OCI-LY7 (cell line): ENCODE measurements around the gene DAB2IP. TPM values are rescaled to one million over a fixed set of nuclear protein-coding genes. Genes with fewer than 3 reads are reported as not detected.

ENCODE experiments used
- BruUV-seq: library from RNA; stranded (reverse); fragments of 400-500 nt; replicated peaks from 2 replicates; lab custom pipeline; 2021; lab: Mats Ljungman, UMichigan
- CTCF ChIA-PET: fragments of 300-600 bp; sonication (Branson Sonifier 250); formaldehyde crosslinking; loops from one replicate; lab custom pipeline; 2022; ENCODE audit warnings: antibody characterized with exemption; ENCODE audit not compliant: unreplicated experiment; lab: Charles Lee
- POLR2A ChIA-PET: fragments of 300-600 bp; sonication (Branson Sonifier 250); formaldehyde crosslinking; loops from one replicate; lab custom pipeline; 2022; ENCODE audit warnings: antibody characterized with exemption; lab: Charles Lee
- DNase-seq: peaks from one replicate; pipeline ENCODE4 v3.0.0-alpha.2; 2015; ENCODE audit warnings: low spot score
- H2AFZ ChIP-seq: fragments of 200-600 bp; sonication (generic), shearing (Covaris generic); 2 replicates; pipeline ENCODE4 v1.6.1; 2014; ENCODE audit warnings: mild to moderate bottlenecking, antibody characterized with exemption, low read length, moderate library complexity
- H3K27ac ChIP-seq: fragments of 200-600 bp; sonication (generic); 2 replicates; pipeline ENCODE4 v1.5.1; 2014; ENCODE audit warnings: mixed run types, low read depth, mild to moderate bottlenecking, moderate library complexity, low read length, inconsistent platforms; ENCODE audit not compliant: poor library complexity, severe bottlenecking
- H3K36me3 ChIP-seq: fragments of 200-600 bp; sonication (generic); 2 replicates; pipeline ENCODE4 v1.6.1; 2014; ENCODE audit warnings: mild to moderate bottlenecking, antibody characterized with exemption, low read length, moderate library complexity, mixed read lengths; ENCODE audit not compliant: insufficient read depth
- H3K4me1 ChIP-seq: fragments of 200-600 bp; sonication (generic); 2 replicates; pipeline ENCODE4 v1.5.1; 2014; ENCODE audit warnings: mild to moderate bottlenecking, low read length; ENCODE audit not compliant: insufficient read depth, poor library complexity, severe bottlenecking
- H3K4me2 ChIP-seq: fragments of 200-600 bp; sonication (generic); 2 replicates; pipeline ENCODE4 v1.6.1; 2014; ENCODE audit warnings: mild to moderate bottlenecking, low read length
- H3K4me3 ChIP-seq: fragments of 200-600 bp; sonication (generic); 2 replicates; pipeline ENCODE4 v1.5.1; 2014; ENCODE audit warnings: mild to moderate bottlenecking, low read depth, low read length; ENCODE audit not compliant: poor library complexity, severe bottlenecking
- H3K79me2 ChIP-seq: fragments of 200-600 bp; sonication (generic); 2 replicates; pipeline ENCODE4 v1.6.1; 2016; ENCODE audit warnings: low read depth, mild to moderate bottlenecking, low read length, moderate library complexity, mixed read lengths; ENCODE audit not compliant: insufficient read depth
- H3K9me2 ChIP-seq: fragments of 200-600 bp; sonication (generic); 2 replicates; pipeline ENCODE4 v1.6.1; 2016; ENCODE audit warnings: mild to moderate bottlenecking, low read length, mixed read lengths; ENCODE audit not compliant: insufficient read depth
- H3K9me3 ChIP-seq: fragments of 200-600 bp; sonication (generic); 2 replicates; pipeline ENCODE4 v1.6.1; 2014; ENCODE audit warnings: mild to moderate bottlenecking, mixed run types, low read length, mixed read lengths
- H4K20me1 ChIP-seq: fragments of 200-600 bp; sonication (generic); 2 replicates; pipeline ENCODE4 v1.6.1; 2014; ENCODE audit warnings: mild to moderate bottlenecking, antibody characterized with exemption, low read length, moderate library complexity, mixed read lengths; ENCODE audit not compliant: insufficient read depth
- CTCF ChIP-seq: fragments of 200-600 bp; sonication (generic); conservative IDR thresholded peaks from 2 replicates; pipeline ENCODE4 v1.5.1; 2014; ENCODE audit warnings: mild to moderate bottlenecking, antibody characterized with exemption, low read length, moderate library complexity, mixed read lengths
- EZH2phosphoT487 ChIP-seq: fragments of 200-600 bp; sonication (generic); IDR thresholded peaks from 2 replicates; pipeline ENCODE4 v1.6.1; 2018; ENCODE audit warnings: low read depth, borderline replicate concordance, mild to moderate bottlenecking, mixed run types, antibody characterized with exemption, low read length, moderate library complexity, mixed read lengths
- intact Hi-C: fragments of 100-400 bp; cut with micrococcal nuclease; formaldehyde crosslinking; loops from one replicate; pipeline ENCODE4 v1.10.0; 2022; ENCODE audit not compliant: unreplicated experiment
- total RNA-seq, 2 experiments: library from RNA; depleted of rRNA in 1 of 2; stranded (reverse); fragments of >200 nt in 1 of 2; shearing (Covaris generic) in 1 of 2; gene quantifications; 2 replicates each; pipeline ENCODE4 v1.2.3, GENCODE V29; 2014 to 2022

Gene DAB2IP
- total RNA-seq, 2 experiments from 2014 or later, result 3.9 to 11.1 TPM

DNA sequence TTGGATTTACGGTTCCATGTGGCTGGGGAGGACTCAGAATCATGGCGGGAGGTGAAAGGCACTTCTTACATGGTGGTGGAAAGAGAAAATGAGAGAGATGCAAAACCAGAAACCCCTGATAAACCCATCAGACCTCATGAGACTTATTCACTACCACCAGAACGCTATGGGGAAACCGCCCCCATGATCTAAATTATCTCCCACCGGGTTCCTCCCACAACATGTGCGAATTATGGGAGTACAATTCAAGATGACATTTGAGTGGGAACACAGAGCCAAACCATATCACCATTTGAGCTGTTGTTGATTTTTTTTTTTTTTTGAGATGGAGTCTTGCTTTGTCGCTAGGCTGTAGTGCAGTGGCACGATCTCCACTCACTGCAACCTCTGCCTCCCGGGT lies 16.5 kb downstream of the DAB2IP start:
- no peaks in the 10 kb centered on the region for H3K9me3 ChIP-seq
- no peak overlapping the region for H3K4me3 ChIP-seq
- H4K20me1 ChIP-seq, result no peaks in the 10 kb centered on the region
- intact Hi-C loops, result no loop called here
- no peaks in the 10 kb centered on the region for H3K9me2 ChIP-seq
- TF ChIP-seq CTCF (no peak), EZH2phosphoT487 (no peak)
- DNase-seq, result no peak
- ChIA-PET CTCF (no interaction called here), POLR2A (no interaction called here)
- H3K4me1 ChIP-seq, result no peaks in the 10 kb centered on the region
- no peaks in the 10 kb centered on the region for H3K79me2 ChIP-seq
- no TSS peak for BruUV-seq
- H3K36me3 ChIP-seq, result no peaks in the 10 kb centered on the region
- H2AFZ ChIP-seq, result no peak overlapping the region
- no peak overlapping the region for H3K27ac ChIP-seq
- H3K4me2 ChIP-seq, result no peak overlapping the region

GRCh38 chr9:121670431-121670830 lies 19.0 kb downstream of the DAB2IP start:
- Histone ChIP-seq H3K9me2 (no peaks in the 10 kb centered on the region), H3K4me1 (no peaks in the 10 kb centered on the region), H4K20me1 (no peaks in the 10 kb centered on the region), H3K9me3 (no peaks in the 10 kb centered on the region), H2AFZ (no peak overlapping the region), H3K4me2 (no peak overlapping the region), H3K4me3 (no peak overlapping the region), H3K79me2 (no peaks in the 10 kb centered on the region), H3K36me3 (no peaks in the 10 kb centered on the region), H3K27ac (no peak overlapping the region)
- intact Hi-C loops, result no loop called here
- ChIA-PET POLR2A (no interaction called here), CTCF (no interaction called here)
- DNase-seq, result no peak
- TF ChIP-seq EZH2phosphoT487 (no peak), CTCF (no peak)
- no TSS peak for BruUV-seq

DNA sequence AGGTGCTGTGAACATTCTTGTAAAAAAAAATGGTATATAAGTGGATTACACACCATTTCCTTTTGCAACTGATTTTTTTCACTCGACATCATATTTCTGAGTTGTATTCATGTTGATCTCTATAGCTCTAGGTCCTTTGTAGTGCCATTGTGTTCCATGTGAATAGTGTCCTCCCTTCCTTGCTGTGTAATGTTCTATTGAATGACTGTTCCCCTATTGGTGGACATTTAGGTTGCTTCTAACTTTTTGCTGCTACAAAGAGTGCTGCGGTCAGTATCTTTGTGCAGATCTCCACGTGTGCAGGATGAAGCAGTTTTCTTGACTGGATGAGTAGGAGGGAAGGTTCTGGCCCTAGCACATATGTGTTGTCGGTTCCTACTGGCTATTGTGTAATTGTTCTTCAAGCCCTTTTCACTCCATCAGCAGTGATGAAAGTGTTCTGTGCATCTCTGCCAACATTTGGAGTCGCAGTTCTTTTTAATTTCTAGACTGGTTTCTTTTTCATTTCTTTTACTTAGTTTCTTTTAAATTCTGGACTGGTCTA lies 20.2 kb downstream of the DAB2IP start:
- DNase-seq, result no peak
- H3K4me2 ChIP-seq, result no peak overlapping the region
- H3K79me2 ChIP-seq, result no peaks in the 10 kb centered on the region
- H2AFZ ChIP-seq, result no peak overlapping the region
- no peaks in the 10 kb centered on the region for H4K20me1 ChIP-seq
- H3K9me3 ChIP-seq, result no peaks in the 10 kb centered on the region
- no peaks in the 10 kb centered on the region for H3K4me1 ChIP-seq
- ChIA-PET POLR2A (no interaction called here), CTCF (no interaction called here)
- H3K36me3 ChIP-seq, result no peaks in the 10 kb centered on the region
- H3K9me2 ChIP-seq, result no peaks in the 10 kb centered on the region
- TF ChIP-seq CTCF, result no peak
- no peak for TF ChIP-seq EZH2phosphoT487
- BruUV-seq, result no TSS peak
- intact Hi-C loops, result no loop called here
- no peak overlapping the region for H3K27ac ChIP-seq
- no peak overlapping the region for H3K4me3 ChIP-seq
